HL-60/S4 treated with phorbol 12-myristate 13-acetate at 8.2 ng/mL for 4 days and 3 days (cell line): ENCODE data around the gene EPHA8.

Experiments used
- in situ Hi-C: fragments of 300-500 bp; cut with MboI; formaldehyde crosslinking; loops from 2 replicates; pipeline ENCODE4 v1.15.0; 2022; ENCODE audit warnings: low sequenced_read_pairs

Gene EPHA8

DNA sequence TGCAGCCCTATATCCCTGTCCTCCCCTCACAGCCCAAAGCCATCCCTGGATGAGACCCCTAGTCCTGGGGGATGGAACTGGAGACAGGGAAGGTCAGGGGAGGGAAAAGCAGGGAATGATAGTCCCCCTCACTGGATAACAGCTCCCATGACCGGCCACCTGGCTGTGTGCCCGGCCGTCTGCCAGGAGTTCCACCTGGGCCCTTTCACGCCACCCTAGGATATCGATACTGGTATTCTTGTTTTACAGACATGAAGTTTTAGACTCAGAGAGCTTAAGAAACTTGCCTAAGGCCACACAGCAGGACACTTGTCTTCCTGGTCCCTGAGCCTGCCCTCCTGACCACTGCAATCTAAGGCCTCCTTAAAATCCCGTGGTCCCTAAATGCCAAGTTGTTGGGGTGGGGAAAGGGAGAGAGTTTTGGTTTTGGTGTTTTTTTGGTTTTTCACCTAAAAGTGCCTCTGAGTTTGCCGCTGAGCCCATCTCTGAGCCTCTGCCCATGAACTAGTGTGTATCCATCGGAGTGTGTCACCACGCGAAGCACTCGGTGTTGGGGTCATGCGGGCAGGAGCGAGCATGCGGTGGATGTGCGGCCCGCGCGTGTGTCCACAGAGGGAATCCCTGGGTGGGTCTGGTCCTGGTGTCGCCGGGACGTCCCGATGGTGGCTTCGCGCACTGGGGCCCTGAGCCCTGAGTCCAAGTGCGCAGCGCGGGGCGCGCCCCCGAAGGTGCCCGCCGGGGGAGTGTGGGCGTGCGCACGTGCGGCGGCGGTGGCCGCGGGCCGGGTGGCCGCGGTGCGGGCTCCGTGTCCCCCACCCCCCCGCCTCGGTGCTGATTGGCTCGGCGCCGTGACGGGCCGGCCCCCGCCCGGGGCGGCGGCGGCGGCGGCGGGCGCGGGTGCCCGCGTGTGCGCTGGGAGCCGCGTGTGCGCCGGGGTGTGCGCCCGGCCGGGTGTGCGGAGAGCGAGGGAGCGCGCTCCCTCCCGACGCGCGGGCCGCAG, at the start of gene EPHA8:
TSS of gene EPHA8 (plus strand) at position 906 of the 1,000 bp plus-strand sequence. CDS start 147 bp downstream, outside the sequence.
- in situ Hi-C loops, result no loop called here

DNA sequence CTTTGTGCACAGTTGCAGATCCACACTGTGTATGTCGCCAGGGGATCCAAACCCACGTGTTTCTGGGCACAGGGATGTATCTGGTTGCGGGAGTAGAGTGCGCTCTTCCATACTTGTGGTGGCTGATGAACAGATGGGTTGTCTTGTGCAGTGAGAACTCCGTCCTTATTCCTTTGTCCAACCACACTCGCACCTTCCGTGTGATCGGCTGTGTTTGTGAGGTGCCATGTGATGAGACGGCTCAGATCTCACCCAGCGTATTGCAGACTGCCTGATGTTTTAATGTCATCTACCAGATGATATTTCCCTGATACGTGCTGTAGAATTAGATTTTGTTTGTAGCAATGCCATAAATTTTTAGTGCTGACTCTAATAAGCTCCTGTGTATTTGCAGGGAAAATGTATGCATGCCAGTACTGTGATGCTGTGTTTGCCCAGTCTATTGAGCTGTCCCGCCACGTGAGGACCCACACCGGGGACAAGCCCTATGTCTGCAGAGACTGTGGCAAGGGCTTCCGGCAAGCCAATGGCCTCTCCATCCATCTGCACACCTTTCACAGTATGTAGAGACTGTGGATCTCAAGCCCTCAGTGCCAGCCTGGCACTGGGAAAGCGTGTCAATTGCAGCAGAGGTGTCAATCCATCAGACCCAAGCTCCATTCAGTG, 46.2 kb upstream of the EPHA8 start:
- in situ Hi-C loops, result no loop called here

DNA sequence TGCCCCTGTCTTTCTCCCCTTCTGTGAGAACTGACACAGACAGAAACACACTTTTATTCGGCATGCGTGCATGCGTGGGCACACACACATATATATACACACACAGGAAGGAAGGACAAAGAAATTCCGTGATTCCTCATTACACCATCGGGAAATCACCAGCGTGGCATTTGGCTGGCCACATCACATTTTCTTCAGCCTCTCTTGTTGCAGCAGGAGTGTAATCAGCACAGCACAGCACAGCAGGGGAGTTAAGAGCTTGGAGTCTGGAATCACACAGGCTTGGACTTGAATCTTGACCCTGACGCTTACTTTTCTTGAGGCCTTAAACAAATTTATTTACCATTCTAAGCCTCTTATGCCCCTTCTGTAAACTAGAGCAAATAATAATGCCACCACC, 45.3 kb upstream of the EPHA8 start:
- in situ Hi-C loops, result no loop called here

DNA sequence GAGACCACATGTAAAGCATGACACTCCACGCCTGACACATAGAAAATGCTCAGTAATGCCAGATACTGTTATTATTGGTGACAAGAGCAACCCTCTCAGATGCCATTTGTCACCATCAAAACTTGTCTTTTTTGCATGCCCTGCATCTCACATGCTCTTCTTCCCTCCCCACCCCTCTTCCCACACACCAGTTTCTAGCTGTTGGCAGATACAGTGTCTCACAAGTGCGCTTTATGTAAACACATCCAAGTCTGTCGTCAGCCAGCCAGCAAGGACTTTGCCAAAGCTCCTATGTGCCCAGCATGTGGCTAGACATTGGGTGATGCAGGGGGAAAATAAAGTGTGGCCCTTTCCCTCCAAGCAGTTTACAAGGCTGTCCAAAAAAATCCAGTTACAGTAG, 44.9 kb upstream of the EPHA8 start:
- in situ Hi-C loops, result no loop called here

DNA sequence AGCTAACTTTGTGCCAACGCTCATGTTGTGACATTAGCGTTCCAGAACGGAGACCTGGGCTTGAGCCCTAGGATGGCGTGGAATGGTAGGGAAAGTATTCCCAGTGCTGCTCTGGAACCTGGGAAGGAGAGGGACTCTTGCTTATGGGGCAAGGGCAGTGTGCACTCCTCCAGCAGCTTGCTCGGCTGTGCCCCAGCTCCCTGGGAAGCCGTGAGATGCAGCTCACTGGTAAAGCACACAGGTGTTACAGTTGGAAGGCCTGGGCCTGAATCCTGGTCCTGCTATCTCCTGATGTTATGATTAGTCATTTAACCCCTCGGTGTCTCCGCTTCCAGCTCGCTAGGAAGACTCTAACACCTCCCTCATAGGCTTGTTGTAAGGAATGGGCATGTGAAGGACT, 42.4 kb upstream of the EPHA8 start:
- in situ Hi-C loops, result no loop called here

DNA sequence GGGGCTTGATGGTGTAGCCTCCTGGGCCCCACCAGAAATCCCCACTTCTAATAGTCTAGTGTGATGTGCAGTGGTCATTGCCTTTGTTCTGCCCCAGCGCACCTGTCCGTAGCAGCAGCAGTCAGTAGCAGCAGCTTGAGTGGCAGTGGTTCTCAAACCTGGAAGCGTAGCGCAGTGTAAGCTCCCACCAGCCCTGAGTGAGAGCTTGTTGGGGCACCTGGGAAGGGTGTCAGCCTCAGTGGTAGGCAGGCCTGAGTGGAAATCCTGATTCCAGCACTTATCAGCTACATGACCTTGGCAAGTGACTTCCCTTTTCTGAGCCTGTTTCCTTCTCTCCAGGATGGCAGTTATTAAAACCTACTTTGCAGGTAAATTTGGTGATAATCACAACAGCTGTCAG, 41.6 kb upstream of the EPHA8 start:
- in situ Hi-C loops, result no loop called here

DNA sequence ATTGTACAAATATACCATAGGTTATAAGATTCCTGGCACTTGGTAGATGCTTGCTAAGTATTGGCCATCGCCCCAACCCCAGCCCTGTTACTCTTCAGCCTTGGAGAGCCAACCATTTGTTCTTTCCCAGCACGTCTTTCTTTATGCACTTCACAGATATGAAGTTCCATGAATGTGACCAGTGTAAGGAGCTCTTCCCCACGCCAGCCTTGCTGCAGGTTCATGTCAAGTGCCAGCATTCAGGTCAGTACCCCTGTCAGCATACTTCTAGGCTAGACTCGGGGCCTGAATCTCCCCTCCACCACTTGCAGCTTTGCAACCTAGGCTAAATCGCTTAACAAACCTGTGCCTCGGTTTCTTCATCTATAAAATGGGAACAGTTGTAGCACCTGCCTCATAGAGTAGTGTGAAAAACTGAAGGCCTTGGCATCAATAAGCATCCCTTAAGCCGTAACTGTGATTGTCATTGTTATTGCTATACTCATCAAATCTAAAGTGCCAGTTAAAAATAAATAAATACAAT, 41.0 kb upstream of the EPHA8 start:
- in situ Hi-C loops, result no loop called here

DNA sequence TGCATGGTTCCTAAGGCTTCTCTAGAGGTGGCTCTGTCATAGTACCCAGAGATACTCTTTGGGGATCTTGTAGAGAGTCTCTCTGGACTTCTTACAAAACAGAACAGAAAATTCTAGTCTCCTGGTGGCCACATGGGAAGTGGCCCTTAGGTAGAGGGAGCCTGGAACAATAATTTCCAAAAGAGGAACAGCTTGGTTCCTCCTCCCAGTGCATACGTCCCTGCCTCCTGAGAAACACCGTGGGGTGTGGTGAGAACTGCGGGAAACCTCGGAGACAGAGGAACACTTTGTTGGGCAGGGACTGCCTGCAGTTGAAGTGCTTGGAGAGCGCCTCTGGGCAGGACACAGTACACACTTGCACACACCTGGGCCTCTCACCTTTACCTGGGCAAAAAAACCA, 38.8 kb upstream of the EPHA8 start:
- in situ Hi-C loops, result no loop called here

DNA sequence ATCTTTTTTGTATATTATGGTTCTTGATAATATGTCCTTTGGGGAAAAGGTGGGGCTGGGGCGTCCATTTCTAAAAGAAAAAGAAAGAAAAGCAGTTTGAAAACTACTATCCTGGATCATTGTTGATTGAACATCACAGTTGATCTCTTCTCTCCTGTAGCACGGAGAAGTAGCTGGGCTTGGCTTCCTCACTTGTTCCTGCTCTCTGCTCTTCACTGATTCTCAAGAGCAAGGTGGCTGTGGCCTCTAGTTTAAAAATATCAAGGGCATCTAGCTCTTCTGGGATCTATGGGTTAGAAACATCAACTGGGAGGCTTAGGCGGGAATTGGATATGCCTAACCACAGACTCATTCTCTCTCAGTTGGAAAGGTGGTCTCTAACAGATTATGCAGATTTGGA, 38.1 kb upstream of the EPHA8 start:
- in situ Hi-C loops, result no loop called here

DNA sequence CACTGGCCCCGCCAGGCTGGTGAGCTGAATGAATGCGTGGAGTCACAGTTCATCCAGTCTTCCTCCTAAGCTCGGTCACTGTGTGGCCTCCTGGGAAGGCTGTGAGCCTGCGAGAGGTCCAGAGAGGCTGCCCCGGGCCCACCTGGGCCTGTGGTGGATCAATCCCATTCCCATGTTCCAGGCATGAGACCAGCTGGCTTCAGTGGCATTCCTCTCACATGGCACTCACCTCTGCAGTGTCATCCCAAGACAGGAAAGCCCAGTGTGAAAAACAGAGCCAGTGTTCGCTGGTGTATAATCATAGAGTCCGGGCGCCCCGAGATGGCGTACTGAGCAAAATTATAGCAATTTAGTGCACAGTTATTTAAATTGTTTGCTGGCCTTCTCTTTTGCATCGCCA, 37.6 kb upstream of the EPHA8 start:
- in situ Hi-C loops, result no loop called here

DNA sequence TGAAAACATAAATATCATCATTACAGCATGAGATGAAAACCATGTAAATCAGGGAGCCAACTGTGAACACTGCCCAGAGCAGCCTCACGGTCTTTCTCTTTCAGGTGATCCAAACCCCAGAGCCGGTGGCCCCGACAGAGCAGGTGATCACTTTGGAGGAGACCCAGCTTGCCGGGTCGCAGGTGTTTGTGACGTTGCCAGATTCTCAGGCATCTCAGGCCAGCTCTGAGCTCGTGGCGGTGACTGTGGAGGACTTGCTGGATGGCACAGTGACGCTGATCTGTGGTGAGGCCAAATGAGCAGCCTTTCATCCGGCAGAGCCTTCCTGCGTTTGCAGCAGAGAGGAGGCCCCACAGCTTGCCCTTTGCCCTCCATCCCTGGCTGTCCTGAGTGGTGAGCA, 37.2 kb upstream of the EPHA8 start:
- in situ Hi-C loops, result no loop called here

DNA sequence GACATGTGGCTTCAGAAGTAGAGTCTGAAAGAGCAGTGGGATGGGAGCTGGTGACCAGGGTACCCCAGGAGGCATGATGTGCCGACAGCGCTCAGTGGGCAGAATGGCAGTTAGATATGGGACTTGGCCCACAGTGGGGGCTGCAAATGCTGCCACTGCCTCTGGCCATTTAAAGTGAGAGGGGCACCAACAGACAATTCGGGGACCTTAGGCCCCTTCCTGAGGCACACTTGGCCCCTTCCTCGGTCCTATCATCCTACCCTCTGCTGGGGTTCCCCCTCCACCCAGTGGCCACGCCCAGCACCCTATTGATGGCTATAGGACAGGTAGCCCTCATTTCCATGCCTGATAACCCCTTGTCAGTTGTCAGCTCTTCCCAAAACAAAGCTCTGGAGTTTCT, 36.6 kb upstream of the EPHA8 start:
- in situ Hi-C loops, result no loop called here

DNA sequence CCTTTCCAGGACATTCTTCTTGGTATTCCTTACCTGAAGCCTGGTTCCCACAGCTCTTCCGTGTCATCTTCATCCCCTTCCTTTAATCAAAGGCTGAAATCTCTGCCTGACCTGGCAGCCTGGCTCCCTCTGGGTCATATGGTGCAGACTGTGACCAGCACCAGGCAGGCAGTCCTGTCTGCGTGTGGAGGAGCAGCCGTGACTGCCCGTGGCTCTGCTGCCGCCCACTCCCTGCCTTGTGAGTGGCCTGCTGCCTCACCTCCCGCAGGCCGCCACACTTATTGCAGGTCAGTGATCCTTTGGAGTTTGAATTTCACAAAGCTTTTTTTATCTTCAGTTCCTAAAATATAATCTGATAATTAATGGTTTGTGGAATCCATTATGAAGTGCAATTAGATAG, 36.2 kb upstream of the EPHA8 start:
- in situ Hi-C loops, result no loop called here

DNA sequence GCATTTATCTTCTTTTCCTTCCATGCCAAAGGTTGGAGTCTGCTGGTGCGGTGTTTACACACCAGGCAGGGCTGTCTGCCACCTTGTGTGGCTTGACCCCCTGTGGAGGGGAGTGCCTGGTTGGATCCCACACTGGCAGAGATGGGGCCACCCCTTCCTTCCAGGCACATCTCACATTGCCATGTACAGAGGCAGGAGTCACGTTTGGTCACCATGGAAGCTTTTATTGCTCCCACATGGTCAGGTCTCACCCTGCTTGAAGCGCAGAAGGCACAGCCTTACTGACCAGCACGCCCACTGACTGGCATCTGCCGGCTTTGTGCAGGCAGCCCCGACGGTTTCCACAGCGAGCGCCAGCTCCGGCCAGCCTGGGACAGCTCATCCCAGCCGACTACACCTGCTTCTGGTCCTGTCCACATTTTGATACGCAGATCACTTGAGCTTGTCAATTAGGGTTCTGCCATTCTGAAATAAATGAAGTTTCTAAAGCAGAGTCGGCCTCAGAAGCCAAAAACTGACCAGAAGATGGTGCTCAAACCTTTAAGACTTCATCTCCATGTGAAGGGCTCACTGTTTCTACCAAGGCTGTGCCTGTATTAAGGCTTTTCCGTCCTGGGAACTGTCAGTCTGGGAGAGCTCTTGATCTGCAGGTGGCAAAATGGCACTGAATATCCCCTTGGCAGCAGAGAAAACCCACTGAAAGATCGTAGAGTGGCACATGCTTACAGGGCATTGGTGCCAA, 35.6 kb upstream of the EPHA8 start:
- in situ Hi-C loops, result no loop called here

DNA sequence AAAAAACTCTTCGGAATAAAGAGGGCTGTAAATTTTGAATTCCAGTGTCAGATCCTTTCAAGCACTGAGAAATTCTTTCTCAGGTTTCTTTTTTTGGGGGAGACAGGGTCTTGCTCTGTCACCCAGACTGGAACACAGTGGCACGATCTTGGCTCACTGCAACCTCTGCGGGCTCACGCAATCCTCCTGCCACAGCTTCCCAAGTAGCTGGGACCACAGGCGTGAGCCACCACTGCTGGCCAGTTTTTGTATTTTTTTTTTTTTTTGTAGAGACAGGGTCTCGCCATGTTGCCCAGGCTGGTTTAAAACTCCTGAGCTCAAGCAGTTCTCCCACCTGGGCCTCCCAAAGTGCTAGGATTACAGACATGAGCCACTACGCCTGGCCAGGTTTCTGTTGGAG, 34.8 kb upstream of the EPHA8 start:
- in situ Hi-C loops, result no loop called here

DNA sequence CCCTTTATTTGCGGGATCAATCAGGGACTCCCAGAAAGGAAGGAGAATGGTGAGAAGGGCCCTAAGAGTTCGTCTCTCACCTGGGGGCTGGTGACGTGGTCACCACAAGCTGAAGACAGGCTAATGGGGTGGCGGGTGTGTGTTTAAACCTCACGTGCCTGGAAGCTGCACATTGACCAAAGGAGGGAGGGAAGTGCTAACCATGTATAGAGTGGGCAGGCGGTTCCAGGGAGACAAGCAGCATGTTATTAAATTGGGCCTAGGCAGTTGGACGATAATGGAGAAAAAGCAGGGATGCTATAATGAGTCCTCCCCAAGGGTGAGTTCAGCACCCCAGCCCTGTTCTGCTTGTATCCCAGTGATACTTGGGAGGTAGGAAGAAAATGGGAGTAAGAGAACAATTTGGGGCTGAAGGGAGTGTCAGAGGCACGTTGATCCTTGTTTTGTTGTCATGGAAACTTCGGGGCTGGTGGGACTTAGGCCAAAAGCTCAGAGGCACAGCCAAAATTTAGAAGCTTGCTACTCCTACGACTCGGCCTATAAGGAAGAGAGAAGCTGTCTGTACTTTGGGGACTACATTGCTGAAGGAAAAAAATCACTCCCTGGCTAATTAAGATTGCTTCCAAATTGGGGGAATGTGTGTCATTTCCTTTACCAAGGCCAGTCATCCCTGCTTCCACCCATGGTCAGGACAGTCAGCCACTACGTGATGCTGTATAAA, 33.2 kb upstream of the EPHA8 start:
- in situ Hi-C loops, result no loop called here

DNA sequence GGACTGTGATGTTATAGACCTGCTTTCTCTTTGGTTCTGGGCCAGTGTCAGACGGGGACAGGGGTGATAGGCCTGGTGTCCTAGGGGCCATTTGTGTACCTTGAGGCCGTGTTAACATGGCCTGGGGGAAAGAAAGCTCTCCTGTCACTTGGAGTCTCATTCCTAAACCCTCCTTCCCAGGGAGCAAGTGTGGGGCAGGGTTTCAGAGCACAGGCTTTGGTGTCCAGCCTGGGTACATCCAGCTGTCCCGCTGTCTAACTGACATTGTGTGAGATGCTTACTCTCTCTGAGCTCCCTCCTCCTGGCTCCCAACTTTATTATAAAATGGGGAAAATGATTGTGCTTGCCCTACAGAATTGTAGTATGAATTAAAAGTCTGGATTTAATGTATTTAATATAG, 32.6 kb upstream of the EPHA8 start:
- in situ Hi-C loops, result no loop called here

DNA sequence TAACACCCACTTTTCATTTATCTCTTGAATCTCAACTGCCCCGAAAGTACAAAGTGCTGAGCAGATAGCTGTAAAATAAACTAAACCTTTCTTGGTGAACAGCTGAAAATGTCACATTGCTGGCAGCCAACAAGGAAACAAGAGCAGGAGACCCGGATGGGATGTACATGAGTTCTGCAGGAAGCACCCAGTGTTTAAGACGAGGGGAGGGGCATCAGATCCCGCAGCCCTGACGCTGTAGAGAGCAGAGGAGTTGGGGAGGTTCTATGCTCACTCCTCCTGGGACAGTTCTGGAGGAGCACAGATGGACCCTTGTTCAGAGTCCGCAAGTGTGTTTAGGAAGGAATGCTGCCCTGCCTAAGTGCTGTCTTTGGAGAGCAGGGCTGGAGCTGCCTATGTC, 32.0 kb upstream of the EPHA8 start:
- in situ Hi-C loops, result no loop called here

DNA sequence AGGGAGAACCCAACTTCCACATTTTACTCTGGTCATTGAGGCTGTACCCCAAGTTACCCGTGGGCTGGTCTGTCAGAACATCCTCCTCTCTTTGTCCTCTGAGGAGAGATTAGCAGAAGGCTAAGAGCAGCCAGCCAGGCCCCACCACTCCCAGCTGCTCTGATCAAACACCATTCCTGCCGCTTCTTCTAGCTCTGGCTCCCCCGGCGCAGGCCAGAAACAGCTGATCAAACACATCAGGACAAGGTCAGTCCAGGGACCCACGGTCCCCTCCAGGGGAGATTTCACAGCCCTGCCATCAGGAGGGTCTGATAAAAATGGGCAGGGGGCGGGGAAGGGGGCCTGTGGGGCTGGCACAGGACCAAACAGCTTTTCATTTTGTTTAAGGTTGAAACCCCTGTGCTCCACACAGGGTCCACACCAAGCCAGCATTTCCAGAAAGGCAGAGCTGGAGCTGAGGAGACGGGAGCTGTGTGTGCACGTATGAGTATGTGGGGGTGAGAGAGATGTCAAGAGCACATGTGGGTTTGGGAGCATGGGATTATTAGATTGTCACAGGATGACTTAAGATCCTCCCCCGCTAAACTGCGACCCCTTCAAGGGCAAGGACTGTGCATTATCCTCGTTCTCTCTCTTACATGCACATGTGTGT, 29.9 kb upstream of the EPHA8 start:
- in situ Hi-C loops, result no loop called here

DNA sequence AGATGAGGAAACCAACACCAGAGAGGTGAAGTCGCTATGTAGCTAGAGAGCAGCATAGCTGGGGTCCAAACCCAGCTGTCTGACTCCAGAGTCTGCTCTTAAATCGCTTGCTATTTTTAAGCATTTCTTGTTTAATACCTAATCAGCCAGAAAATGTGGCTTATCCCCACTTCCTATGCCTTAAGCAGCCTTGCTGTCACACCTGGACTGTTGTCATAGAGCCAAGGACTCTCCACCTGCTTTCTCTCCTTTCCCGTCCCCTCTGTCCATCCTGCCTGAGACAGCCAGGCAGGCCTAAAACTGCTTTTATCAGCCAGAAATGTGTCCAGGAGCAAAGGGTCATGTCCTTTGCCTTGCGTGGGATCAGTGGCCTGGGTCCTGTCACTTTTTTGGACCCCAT, 28.3 kb upstream of the EPHA8 start:
- in situ Hi-C loops, result no loop called here
